Skin epidermis (tissue), 12 donors: ENCODE results near the gene OR13C5.

Source experiments
- H3K27ac ChIP-seq, 21 experiments: fragments of 200-600 bp; sonication (generic) in 11 of 21; one replicate each; pipeline ENCODE4 v1.5.0; 2020; ENCODE audit warnings: mild to moderate bottlenecking in 3 of 21, inconsistent platforms in 2 of 21, moderate library complexity in 2 of 21
- H3K4me3 ChIP-seq, 7 experiments: fragments of 200-600 bp; sonication (generic) in 2 of 7; one replicate each; pipeline ENCODE4 v1.5.0; 2020; ENCODE audit warnings: inconsistent platforms in 2 of 7, mild to moderate bottlenecking in 2 of 7, moderate library complexity in 1 of 7

The OR13C5 gene

DNA sequence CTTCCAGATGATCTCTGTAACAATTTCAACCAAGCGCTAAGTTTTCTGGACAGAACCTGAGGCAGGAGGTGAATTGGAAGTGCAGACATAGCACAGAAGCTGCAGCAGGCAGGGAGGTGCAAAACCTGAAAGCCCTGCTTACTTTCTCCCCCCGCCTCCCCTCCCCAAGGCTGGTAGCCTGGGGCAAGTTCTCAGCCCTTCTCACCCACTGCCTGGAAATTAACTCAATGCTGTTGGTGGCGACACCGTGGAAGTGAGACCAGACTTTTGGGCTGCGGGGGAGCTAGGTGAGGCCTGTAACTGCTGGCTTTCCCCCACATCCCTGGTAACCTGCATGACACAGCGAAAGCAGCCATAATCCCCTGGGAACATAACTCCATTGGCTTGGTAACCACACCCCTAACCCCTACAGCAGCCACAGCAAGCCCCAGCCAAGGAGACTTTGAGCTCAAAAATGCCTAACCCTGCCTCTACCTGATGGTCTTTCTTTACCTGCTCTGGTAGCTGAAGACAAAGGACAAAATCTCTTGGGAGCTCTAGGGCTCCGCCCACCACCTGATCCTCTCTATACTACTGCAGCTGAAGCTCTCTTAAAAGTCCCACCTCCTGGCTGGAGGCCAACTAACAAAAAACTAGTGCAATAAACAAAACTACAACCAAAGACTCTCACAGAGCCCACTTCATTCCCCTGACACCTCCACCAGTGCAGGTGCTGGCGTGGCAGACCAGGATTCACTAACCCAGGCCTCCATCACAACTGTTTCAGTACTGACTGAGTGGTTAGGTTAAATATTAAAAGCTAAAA lies 42.2 kb downstream of the OR13C5 start:
- H3K4me3 ChIP-seq, result no peak overlapping the region
- no peak overlapping the region for H3K27ac ChIP-seq

DNA sequence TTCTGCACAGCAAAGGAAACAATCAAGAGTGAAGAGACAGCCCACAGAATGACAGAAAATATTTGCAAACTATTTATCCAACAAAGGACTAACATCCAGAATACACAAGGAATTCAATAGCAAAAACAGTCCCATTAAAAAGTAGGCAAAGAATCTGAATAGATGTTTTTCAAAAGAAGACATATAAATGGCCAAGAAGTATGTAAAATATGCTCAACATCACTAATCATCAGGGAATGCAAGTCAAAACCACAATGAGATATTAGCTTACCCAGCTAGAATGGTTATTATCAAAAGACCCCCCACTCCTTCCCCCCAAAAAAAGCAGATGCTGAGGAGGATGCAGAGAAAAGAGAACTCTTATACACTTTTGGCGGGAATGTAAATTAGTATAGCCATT lies 43.7 kb downstream of the OR13C5 start:
- Histone ChIP-seq H3K27ac (no peak overlapping the region), H3K4me3 (no peak overlapping the region)

DNA sequence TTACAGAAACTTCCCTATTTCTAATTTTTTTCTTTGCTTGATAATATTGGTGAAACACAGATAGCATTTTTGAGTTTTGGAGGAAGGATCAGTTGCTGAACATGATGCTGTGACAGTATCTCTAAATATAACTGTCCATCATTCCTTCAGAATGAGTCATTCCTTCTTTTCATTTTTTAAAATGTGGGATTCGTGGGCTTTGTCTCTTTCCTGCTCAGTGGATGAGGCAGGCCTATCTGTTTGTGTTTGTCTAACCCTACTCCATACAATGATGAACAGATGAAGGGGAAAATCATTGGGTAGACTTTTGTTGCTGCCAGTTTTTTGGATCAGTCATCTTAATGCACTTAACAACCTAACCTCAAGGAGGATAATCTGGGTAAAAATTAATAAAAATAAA lies 46.0 kb downstream of the OR13C5 start:
- Histone ChIP-seq H3K4me3 (no peak overlapping the region), H3K27ac (no peak overlapping the region)
